Stimulated activated CD4-positive, alpha-beta T cell treated with anti-CD3 and anti-CD28 coated beads, Interleukin-1b, Interleukin-23, amount 100 ng/mL, for 4 hours (primary cell): ENCODE data around the gene HS3ST5.
"Not testable (repeated sequence)": the region's sequence is repeated elsewhere in the genome, so short reads cannot be mapped to it uniquely, and the experiment has no call there.

Experiments
- DNase-seq, 2 donors: peaks; one replicate each; pipeline ENCODE4 v3.0.0-alpha.2; 2020; ENCODE audit warnings: low read depth in 2 of 2

Gene HS3ST5

DNA sequence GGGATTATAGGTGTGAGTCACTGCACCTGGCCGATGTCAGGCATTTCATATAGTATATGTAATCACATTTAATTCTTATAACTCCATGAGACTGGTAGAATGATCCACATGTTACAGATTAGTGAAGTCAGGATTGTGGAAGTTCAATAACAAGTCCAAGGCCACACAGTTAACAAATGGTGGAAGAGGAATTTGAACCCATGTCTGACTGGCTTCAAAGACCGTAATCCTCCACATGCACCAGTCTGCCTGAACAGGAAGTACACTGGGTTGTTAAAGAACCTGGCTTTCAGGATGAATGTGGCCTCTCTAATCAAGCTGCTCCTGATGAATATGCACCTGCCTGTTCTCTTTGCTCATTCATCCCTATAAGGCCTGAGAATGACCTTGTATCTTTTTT, 249.9 kb downstream of the HS3ST5 start:
- DNase-seq: no peak

GRCh38 chr6:114090626-114091025, 252.2 kb downstream of the HS3ST5 start:
- DNase-seq: no peak

DNA sequence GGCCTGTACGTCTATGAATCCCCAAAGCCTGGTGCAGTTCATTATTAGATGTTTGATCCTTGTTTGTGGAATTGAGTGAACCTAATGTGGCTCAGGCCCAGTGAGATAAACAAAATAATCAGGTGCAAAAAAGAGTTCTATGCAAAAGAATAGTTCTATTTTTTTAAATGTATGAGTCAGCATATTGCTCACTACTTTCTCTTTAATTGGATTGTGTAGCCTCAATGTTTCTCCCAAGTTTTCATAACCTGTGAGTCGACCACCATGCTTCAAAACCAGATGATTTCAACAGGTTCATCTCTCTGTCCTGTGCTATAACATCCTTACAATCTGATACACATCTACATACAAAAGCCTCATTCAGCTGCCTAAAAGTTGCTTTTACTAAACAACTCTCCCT, 255.3 kb downstream of the HS3ST5 start:
- DNase-seq: no peak

DNA sequence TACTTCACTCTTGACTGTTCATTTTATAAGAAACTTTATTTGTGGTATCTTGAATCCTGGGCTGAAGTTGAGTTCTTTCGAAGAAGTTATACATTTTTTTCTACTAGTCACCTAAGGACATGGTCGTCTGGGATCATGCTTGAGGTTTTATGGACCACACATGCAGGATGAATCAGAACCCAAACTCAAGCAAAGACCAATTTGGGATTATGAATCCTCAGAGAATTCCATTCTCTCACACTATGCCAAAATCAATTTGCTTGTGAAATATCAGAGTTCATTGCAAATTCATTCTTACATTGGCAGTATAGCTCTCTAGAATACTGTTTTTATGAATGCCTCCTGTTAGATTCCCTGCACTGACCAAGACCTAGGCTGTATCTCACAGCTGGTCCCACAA, 257.6 kb downstream of the HS3ST5 start:
- no peak for DNase-seq

DNA sequence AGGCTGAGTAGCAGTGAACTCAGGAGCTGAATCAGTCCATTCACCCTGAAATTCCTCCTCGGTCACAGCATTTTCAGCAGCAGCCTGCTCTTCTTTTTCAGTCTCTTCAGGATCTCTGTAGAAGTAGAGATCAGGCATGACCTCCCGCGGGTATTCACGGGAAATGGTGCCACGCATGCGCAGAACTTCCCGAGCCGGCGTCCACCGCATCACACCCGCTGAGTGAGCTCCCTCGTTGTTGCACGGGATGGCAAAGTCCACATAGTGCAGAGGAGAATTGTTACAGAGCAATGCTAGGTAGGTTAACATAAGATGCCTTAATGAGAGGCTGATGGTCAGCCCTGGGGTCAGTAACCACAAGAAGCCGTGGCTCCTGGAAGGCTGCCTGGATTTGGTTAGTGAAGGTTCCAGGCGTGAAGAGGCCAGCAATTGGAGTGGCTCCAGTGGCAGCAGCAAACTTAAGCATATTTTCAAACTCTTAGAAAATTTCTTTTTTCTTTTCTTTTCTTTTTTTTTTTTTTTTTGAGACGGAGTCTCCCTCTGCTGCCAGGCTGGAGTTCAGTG, 258.4 kb downstream of the HS3ST5 start:
- DNase-seq: no peak

- no peak for DNase-seq
These were observed 259.6 kb downstream of the HS3ST5 start for GRCh38 chr6:114083251-114083650.

- no peak for DNase-seq
These were observed 261.1 kb downstream of the HS3ST5 start for GRCh38 chr6:114081730-114082129.

- DNase-seq: no peak
These were observed 261.8 kb downstream of the HS3ST5 start for GRCh38 chr6:114080891-114081510.

- DNase-seq: not testable (repeated sequence)
These were observed 262.4 kb downstream of the HS3ST5 start for GRCh38 chr6:114080410-114080809.

- no peak for DNase-seq
These were observed 267.0 kb downstream of the HS3ST5 start for GRCh38 chr6:114075777-114076176.

- DNase-seq: no peak
These were observed 267.5 kb downstream of the HS3ST5 start for GRCh38 chr6:114075300-114075699.

DNA sequence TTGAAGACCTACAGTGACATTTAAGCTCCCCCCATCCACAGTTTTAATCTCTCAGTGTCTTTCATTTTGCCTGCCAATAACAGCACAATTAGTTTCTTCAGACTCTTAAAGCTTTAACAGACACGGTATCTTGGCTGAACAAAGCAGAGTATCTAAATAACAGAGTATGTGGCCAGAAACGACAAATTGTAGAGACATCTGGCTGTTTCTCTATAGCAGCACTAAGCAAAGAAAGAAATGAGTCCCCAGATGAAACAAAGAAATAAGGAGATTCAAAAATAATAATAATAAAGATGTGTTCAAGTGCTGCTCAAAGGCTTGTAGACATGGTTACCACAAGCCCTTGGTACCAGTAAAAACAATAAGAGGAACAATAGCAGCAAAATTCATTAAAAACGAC, 274.1 kb downstream of the HS3ST5 start:
- no peak for DNase-seq

DNA sequence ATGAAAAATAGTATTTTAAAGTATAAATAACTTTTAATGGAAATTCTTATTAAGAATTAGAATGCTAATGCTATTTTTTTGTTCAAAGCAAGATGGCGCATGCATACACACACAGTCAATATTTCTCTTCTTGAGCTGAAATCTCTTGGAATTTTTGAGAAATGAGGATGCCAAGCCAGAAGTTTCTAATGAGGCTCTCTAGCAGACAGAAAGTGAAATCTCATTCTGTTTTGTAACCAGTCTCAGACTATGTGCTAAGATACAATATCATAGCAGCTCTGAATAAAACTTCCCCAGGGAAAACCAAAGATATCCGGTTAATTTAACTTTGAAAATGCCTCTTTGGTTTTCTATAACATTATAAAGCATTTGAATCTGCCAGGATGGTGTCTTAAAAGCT, 274.7 kb downstream of the HS3ST5 start:
- DNase-seq: no peak

GRCh38 chr6:114064862-114065261, 278.0 kb downstream of the HS3ST5 start:
- DNase-seq: no peak

DNA sequence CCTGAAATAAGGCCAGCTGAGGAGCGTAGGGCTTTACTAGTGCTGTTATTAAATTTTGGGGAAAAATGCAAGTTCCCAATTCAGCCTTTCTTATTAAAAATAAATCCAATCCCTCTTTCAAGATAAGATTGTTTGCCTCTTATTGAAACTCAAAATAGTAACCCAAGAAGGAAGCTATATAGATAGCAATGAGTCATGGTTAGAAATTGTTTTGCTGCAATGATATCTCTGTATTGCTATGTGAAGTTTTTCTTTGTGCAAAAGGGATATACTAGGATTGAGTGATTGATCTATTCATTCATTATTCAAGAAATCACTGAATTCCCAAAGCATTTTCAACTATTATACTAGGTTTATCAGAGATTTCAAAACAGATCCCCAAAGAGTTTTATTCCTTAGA, 278.9 kb downstream of the HS3ST5 start:
- no peak for DNase-seq

GRCh38 chr6:114062199-114062598, 280.6 kb downstream of the HS3ST5 start:
- DNase-seq: no peak

DNA sequence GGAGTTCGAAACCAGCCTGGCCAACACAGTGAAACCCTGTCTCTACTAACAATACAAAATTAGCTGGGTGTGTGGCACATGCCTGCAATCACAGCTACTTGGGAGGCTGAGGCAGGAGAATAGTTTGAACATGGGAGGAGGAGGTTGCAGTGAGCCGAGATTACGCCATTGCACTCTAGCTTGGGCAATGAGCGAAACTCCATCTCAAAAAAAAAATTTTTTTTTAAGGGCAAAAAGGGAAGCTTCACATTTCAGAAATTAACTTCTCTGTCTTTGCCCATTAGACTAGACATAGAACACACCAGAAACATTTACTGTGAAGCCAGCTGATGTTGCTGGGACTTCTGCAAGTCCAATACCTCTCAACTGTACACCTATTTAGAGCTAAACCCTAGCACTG, 281.1 kb downstream of the HS3ST5 start:
- no peak for DNase-seq

DNA sequence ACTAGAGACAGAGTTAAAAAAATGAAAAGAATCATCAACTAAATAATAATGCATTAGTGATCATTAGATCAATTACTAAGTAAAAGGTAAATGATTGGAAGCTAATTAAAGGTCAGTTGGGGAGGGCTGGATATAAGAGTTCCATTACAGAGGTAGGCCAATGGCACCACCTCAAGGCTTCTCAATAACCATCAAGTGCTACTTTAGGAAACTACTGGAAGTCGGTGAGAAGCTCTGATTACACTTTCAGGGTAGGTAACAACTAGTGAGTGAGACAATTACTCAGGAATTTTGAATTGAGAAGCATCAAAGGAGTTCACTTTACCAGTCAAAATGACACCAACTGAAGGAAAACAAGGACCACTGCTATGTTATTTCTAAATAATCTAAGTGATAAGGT, 281.7 kb downstream of the HS3ST5 start:
- DNase-seq: no peak

DNA sequence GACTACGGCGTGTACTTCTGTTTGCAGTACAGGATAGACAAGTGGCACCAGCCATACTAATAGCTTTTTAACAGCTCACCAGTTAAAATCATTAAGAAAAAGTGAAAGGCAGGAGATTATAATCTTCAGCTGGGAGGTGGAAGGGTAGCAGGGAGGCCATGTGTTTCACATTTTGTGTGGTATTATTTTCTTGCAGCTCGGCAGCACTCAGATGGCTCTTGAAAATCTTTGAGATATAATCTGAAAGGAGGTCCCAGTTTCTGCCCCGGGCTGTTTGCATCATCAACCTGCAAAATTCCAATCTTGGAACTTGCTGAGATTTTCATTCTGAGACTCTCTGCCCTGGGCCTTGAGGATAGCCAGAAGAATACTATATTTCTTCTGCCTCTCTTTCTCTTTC, 284.4 kb downstream of the HS3ST5 start:
- no peak for DNase-seq

- DNase-seq: no peak
These were observed 287.1 kb downstream of the HS3ST5 start for GRCh38 chr6:114055763-114056162.

- no peak for DNase-seq
These were observed 287.5 kb downstream of the HS3ST5 start for GRCh38 chr6:114055349-114055748.

DNA sequence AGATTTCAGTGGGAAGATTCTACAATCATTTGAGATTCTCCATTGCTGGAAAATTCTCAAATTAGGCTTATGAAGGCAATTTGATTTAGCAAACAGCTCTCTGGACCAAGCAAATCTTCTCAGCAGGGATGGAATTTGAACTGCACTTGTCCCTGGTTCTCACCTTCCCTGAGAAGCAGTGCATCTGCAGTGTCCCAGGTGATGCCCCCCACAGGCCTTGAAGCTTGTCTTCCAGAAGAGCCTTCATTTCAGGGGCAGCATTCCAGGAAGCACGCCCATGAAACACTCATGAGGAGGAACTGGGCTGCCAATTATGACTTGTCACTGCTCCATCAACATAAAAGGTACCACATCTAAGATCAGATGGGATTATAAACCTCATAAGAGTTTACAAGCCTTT, 289.0 kb downstream of the HS3ST5 start:
- no peak for DNase-seq

- no peak for DNase-seq
These were observed 290.7 kb downstream of the HS3ST5 start for GRCh38 chr6:114052141-114052540.

DNA sequence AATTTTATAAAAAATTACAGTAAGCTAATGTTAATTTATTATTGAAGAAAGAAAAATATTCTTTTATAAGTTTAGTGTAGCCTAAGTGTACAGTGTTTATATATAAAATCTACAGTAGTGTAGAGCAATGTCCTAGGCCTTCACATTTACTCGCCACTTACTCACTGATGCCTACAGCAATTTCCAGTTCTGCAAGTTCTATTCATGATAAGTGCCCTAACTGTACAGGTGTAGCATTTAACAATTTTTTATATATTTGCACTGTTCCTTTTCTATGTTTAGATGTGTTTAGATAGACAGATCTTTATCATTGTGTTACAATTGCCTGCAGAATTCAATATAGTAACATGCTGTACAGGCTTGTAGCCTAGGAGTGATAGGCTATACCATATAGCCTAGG, 291.8 kb downstream of the HS3ST5 start:
- DNase-seq: no peak
